ENCODE measurements around the gene SLC12A4. TPM values are rescaled to one million over a fixed set of nuclear protein-coding genes. Genes with fewer than 3 reads are reported as not detected.

Gene SLC12A4
- total RNA-seq, 1 experiment from 2014 or later = 107 TPM

DNA sequence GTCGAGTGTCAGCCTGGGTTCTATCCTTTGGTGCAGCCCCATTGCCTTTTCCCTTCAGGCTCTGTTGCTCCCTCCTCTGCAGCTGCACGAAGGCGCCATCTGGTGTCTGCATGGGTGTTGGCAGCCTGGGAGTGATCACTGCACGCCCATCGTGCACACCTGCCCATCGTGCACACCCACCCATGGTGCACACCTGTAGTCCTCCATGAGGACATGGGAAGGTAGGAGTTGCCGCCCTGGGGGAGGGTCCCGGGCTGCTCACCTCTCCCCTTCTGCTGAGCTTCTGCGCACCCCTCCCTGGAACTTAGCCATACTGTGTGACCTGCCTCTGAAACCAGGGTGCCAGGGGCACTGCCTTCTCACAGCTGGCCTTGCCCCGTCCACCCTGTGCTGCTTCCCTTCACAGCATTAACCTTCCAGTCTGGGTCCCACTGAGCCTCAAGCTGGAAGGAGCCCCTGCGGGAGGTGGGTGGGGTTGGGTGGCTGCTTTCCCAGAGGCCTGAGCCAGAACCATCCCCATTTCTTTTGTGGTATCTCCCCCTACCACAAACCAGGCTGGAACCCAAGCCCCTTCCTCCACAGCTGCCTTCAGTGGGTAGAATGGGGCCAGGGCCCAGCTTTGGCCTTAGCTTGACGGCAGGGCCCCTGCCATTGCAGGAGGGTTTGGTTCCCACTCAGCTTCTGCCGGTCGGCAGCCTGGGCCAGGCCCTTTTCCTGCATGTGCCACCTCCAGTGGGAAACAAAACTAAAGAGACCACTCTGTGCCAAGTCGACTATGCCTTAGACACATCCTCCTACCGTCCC lies 39.7 kb downstream of the SLC12A4 start:
- ChIA-PET POLR2A (no interaction called here), CTCF (interaction anchor here (0.8 to 2.3 kb wide), 3 partner anchors 13 to 112 kb away, joined by 3 to 9 read pairs (median 3); no protein-coding TSS in a partner anchor)
- Histone ChIP-seq H3K9me3 (no peaks in the 10 kb centered on the region), H3K4me3 (ENCODE audit: low read depth, low read length) (no peak overlapping the region), H3K4me1 (peaks cover under 1% of the 10 kb centered on the region; the same call in 1 of the 2 replicates), H3K36me3 (ENCODE audit: control insufficient read depth, insufficient read depth, low read length) (peaks cover 8% of the 10 kb centered on the region), H3K27me3 (replicated peaks; ENCODE audit: control insufficient read depth, insufficient read depth, low read length) (no peaks in the 10 kb centered on the region)
- Mint-ChIP-seq H3K36me3 (ENCODE audit: insufficient read depth, unreplicated experiment) (peaks cover 29% of the 10 kb centered on the region), H3K9me3 (ENCODE audit: unreplicated experiment) (no peaks in the 10 kb centered on the region), H3K27me3 (ENCODE audit: insufficient read depth, unreplicated experiment) (no peaks in the 10 kb centered on the region), H3K4me1 (ENCODE audit: low read depth, unreplicated experiment) (peaks cover 1% of the 10 kb centered on the region), H3K27ac (ENCODE audit: unreplicated experiment) (no peak overlapping the region), H3K4me3 (ENCODE audit: unreplicated experiment) (no peak overlapping the region)
- DNase-seq = peak; percentile 85 to 88
- intact Hi-C loops (cut with micrococcal nuclease; ENCODE audit: unreplicated experiment) = loop anchor here (1.0 kb wide), 3 partner anchors 45 to 256 kb away; no protein-coding TSS in a partner anchor
- TF ChIP-seq, protein P1, sequence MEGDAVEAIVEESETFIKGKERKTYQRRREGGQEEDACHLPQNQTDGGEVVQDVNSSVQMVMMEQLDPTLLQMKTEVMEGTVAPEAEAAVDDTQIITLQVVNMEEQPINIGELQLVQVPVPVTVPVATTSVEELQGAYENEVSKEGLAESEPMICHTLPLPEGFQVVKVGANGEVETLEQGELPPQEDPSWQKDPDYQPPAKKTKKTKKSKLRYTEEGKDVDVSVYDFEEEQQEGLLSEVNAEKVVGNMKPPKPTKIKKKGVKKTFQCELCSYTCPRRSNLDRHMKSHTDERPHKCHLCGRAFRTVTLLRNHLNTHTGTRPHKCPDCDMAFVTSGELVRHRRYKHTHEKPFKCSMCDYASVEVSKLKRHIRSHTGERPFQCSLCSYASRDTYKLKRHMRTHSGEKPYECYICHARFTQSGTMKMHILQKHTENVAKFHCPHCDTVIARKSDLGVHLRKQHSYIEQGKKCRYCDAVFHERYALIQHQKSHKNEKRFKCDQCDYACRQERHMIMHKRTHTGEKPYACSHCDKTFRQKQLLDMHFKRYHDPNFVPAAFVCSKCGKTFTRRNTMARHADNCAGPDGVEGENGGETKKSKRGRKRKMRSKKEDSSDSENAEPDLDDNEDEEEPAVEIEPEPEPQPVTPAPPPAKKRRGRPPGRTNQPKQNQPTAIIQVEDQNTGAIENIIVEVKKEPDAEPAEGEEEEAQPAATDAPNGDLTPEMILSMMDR (IDR thresholded peaks at IDR 0.05; ENCODE audit: insufficient read depth in 1 of 2, low read depth in 1 of 2, low read length in 1 of 2, severe bottlenecking in 1 of 2, unreplicated experiment in 1 of 2) = peak; percentile 82 to 98
- TSS peak; percentile 14 for BruUV-seq (replicated peaks)

DNA sequence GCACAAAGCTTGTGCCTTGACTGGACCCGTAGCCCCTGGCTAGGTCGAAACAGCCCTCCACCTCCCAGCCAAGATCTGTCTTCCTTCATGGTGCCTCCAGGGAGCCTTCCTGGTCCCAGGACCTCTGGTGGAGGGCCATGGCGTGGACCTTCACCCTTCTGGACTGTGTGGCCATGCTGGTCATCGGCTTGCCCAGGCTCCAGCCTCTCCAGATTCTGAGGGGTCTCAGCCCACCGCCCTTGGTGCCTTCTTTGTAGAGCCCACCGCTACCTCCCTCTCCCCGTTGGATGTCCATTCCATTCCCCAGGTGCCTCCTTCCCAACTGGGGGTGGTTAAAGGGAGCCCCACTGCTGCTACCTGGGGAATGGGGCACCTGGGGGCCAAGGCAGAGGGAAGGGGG lies 40.3 kb downstream of the SLC12A4 start:
- POLR2A ChIA-PET = no interaction called here
- H3K4me3 ChIP-seq (ENCODE audit: low read depth, low read length) = no peak overlapping the region
- Mint-ChIP-seq H3K4me3 (ENCODE audit: unreplicated experiment) (no peak overlapping the region), H3K4me1 (ENCODE audit: low read depth, unreplicated experiment) (no peaks in the 10 kb centered on the region), H3K27me3 (ENCODE audit: insufficient read depth, unreplicated experiment) (no peaks in the 10 kb centered on the region), H3K36me3 (ENCODE audit: insufficient read depth, unreplicated experiment) (peaks cover 25% of the 10 kb centered on the region), H3K27ac (ENCODE audit: unreplicated experiment) (no peak overlapping the region), H3K9me3 (ENCODE audit: unreplicated experiment) (no peaks in the 10 kb centered on the region)
- H3K9me3 ChIP-seq = no peaks in the 10 kb centered on the region
- intact Hi-C loops (cut with micrococcal nuclease; ENCODE audit: unreplicated experiment) = loop anchor here (1.0 kb wide), 3 partner anchors 45 to 256 kb away; no protein-coding TSS in a partner anchor
- peaks cover 11% of the 10 kb centered on the region for H3K36me3 ChIP-seq (ENCODE audit: control insufficient read depth, insufficient read depth, low read length)
- CTCF ChIA-PET = interaction anchor here (0.8 to 2.3 kb wide), 3 partner anchors 14 to 111 kb away, joined by 3 to 9 read pairs (median 3); no protein-coding TSS in a partner anchor
- DNase-seq = no peak
- H3K4me1 ChIP-seq = no peaks in the 10 kb centered on the region
- no TSS peak for BruUV-seq (replicated peaks)
- H3K27me3 ChIP-seq (replicated peaks; ENCODE audit: control insufficient read depth, insufficient read depth, low read length) = no peaks in the 10 kb centered on the region
- TF ChIP-seq, protein P1 (IDR thresholded peaks at IDR 0.05; ENCODE audit: insufficient read depth in 1 of 2, low read depth in 1 of 2, low read length in 1 of 2, severe bottlenecking in 1 of 2, unreplicated experiment in 1 of 2) = no peak

DNA sequence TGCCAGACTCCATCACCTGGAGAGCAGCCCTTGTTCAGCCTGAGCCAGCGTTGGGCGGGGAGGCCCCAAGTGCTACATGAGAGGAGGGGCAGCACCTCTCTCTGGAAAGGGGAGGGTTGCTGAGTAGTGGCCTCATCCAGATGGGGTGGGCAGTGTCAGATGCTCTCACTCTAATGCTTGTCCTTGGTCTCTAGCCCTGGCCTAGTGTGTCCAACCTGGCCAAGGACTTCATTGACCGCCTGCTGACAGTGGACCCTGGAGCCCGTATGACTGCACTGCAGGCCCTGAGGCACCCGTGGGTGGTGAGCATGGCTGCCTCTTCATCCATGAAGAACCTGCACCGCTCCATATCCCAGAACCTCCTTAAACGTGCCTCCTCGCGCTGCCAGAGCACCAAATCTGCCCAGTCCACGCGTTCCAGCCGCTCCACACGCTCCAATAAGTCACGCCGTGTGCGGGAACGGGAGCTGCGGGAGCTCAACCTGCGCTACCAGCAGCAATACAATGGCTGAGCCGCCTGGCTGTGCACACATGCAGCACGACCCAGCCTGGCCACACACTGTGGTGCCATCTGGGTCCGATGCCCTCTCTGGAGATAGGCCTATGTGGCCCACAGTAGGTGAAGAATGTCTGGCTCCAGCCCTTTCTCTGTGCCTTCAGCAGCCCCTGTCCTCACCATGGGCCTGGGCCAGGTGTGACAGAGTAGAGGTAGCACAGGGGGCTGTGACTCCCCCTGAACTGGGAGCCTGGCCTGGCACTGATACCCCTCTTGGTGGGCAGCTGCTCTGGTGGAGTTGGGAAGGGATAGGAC lies 41.1 kb downstream of the SLC12A4 start:
- no peaks in the 10 kb centered on the region for H3K9me3 Mint-ChIP-seq (ENCODE audit: unreplicated experiment)
- H3K27me3 Mint-ChIP-seq (ENCODE audit: insufficient read depth, unreplicated experiment) = no peaks in the 10 kb centered on the region
- no peak overlapping the region for H3K4me3 Mint-ChIP-seq (ENCODE audit: unreplicated experiment)
- POLR2A ChIA-PET = no interaction called here
- BruUV-seq (replicated peaks) = no TSS peak
- H3K36me3 Mint-ChIP-seq (ENCODE audit: insufficient read depth, unreplicated experiment) = peaks cover 22% of the 10 kb centered on the region
- intact Hi-C loops (cut with micrococcal nuclease; ENCODE audit: unreplicated experiment) = no loop called here
- Histone ChIP-seq H3K9me3 (no peaks in the 10 kb centered on the region), H3K4me3 (ENCODE audit: low read depth, low read length) (no peak overlapping the region), H3K27me3 (replicated peaks; ENCODE audit: control insufficient read depth, insufficient read depth, low read length) (no peaks in the 10 kb centered on the region), H3K4me1 (no peaks in the 10 kb centered on the region), H3K36me3 (ENCODE audit: control insufficient read depth, insufficient read depth, low read length) (peaks cover 11% of the 10 kb centered on the region)
- no peak for DNase-seq
- no peak overlapping the region for H3K27ac Mint-ChIP-seq (ENCODE audit: unreplicated experiment)
- TF ChIP-seq, protein P1 (IDR thresholded peaks at IDR 0.05; ENCODE audit: insufficient read depth in 1 of 2, low read depth in 1 of 2, low read length in 1 of 2, severe bottlenecking in 1 of 2, unreplicated experiment in 1 of 2) = no peak
- CTCF ChIA-PET = interaction anchor here (1.9 kb wide), 1 partner anchor 111 kb away, joined by 7 read pairs; no protein-coding TSS in a partner anchor
- no peaks in the 10 kb centered on the region for H3K4me1 Mint-ChIP-seq (ENCODE audit: low read depth, unreplicated experiment)
